ENCODE measurements around the gene CWF19L2.

The CWF19L2 gene

GRCh38 chr11:107307991-107308390, 149.6 kb downstream of the CWF19L2 start:
- H3K4me3 Mint-ChIP-seq, result no peak overlapping the region
- intact Hi-C loops (cut with micrococcal nuclease), result no loop called here

GRCh38 chr11:107301878-107302277, 155.7 kb downstream of the CWF19L2 start:
- Mint-ChIP-seq H3K27ac (no peak overlapping the region), H3K4me3 (no peak overlapping the region), H3K9me3 (peaks cover 15% of the 10 kb centered on the region), H3K36me3 (ENCODE audit: low read depth) (peaks cover 11% of the 10 kb centered on the region), H3K4me1 (ENCODE audit: low read depth) (no peaks in the 10 kb centered on the region), H3K27me3 (no peaks in the 10 kb centered on the region)
- intact Hi-C loops (cut with micrococcal nuclease), result no loop called here

More at GRCh38 chr11:107307991-107308390, 149.6 kb downstream of the CWF19L2 start:
- peaks cover 22% of the 10 kb centered on the region for H3K36me3 Mint-ChIP-seq (ENCODE audit: low read depth)
- no peaks in the 10 kb centered on the region for H3K27me3 Mint-ChIP-seq
- H3K9me3 Mint-ChIP-seq, result no peaks in the 10 kb centered on the region
- no peaks in the 10 kb centered on the region for H3K4me1 Mint-ChIP-seq (ENCODE audit: low read depth)
- no peak overlapping the region for H3K27ac Mint-ChIP-seq

DNA sequence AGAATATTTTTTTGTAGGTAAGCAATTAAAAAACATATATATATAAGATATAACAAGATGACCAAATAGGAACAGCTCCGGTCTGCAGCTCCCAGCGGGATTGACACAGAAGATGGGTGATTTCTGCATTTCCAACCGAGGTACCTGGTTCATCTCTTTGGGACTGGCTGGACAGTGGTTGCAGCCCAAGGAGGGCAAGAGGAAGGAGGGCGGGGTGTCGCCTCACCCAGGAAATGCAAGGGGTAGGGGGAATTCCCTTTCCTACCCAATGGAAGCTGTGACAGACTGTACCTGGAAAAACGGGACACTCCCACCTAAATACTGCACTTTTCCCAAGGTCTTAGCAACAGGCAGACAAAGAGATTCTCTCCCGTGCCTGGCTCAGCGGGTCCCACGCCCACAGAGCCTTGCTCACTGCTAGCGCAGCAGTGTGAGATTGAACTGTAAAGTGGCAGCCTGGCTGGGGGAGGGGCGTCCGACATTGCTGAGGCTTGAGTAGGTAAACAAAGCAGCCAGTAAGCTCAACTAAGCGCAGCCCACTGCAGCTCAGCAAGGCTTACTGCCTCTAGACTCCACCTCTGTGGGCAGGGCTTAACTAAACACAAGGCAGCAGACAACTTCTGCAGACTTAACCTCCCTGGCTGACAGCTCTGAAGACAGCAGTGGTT, 163.8 kb downstream of the CWF19L2 start:
- no peaks in the 10 kb centered on the region for H3K27me3 Mint-ChIP-seq
- no peaks in the 10 kb centered on the region for H3K4me1 Mint-ChIP-seq (ENCODE audit: low read depth)
- H3K9me3 Mint-ChIP-seq, result peaks cover 45% of the 10 kb centered on the region
- no peak overlapping the region for H3K27ac Mint-ChIP-seq
- H3K4me3 Mint-ChIP-seq, result no peak overlapping the region
- intact Hi-C loops (cut with micrococcal nuclease), result no loop called here
- H3K36me3 Mint-ChIP-seq (ENCODE audit: low read depth), result peaks cover 34% of the 10 kb centered on the region

GRCh38 chr11:107282195-107282594, 175.4 kb downstream of the CWF19L2 start:
- Mint-ChIP-seq H3K36me3 (ENCODE audit: low read depth) (no peaks in the 10 kb centered on the region), H3K4me1 (ENCODE audit: low read depth) (no peaks in the 10 kb centered on the region), H3K4me3 (no peak overlapping the region), H3K27ac (no peak overlapping the region), H3K27me3 (no peaks in the 10 kb centered on the region), H3K9me3 (peaks cover 12% of the 10 kb centered on the region)
- intact Hi-C loops (cut with micrococcal nuclease), result no loop called here

All from dendritic cell treated with granulocyte-macrophage colony-stimulating factor and Interleukin-4, amounts not matched to agents 40 ng/mL and 50 ng/mL, for 4 days (primary cell).